ENCODE measurements around the gene PGM2. TPM values are rescaled to one million over a fixed set of nuclear protein-coding genes. Genes with fewer than 3 reads are reported as not detected.
A peak's percentile ranks its signal among the peaks of the same experiment; 100 is the strongest.

PGM2 gene
- total and polyA plus RNA-seq, 7 donors = 7.2 to 42.3 (median 30.0) TPM

DNA sequence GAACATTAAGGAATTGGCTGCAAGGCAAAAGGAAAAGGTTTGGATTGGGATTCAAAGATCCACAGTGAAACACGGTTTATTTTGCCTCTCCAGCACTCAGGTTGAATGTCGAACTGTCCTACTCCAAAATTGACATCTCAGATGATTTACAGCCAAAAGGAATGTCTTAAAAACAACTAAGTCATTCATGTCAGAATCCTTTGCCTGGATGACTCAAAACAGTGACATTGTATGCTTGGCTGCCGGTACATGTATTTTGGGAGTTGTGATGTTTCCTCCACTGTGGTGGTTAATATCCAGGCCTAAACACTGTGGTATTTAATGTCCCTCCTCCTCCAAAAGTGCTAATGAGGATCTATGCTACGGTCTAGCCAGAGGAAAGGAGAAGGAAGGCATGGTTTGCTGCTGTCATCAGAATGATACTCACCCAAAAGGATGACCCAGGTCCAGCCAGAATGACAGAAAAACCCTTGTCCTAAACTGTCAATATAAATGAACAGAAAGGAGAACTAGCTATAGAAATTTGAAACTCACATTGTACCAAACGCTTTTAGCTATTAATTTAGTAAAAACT is 20.9 kb downstream of the PGM2 start:
- intact Hi-C loops (cut with DNase I) = no loop called here
- 71 to 72% methylated on average over 5 of the region's 5 CpGs for WGBS, 2 donors
- TF ChIP-seq EP300 (IDR thresholded peaks at IDR 0.05) (no peak), POLR2A (IDR thresholded peaks at IDR 0.05) (no peak), POLR2AphosphoS5 (IDR thresholded peaks at IDR 0.05) (no peak)
- TF ChIP-seq, protein P1, sequence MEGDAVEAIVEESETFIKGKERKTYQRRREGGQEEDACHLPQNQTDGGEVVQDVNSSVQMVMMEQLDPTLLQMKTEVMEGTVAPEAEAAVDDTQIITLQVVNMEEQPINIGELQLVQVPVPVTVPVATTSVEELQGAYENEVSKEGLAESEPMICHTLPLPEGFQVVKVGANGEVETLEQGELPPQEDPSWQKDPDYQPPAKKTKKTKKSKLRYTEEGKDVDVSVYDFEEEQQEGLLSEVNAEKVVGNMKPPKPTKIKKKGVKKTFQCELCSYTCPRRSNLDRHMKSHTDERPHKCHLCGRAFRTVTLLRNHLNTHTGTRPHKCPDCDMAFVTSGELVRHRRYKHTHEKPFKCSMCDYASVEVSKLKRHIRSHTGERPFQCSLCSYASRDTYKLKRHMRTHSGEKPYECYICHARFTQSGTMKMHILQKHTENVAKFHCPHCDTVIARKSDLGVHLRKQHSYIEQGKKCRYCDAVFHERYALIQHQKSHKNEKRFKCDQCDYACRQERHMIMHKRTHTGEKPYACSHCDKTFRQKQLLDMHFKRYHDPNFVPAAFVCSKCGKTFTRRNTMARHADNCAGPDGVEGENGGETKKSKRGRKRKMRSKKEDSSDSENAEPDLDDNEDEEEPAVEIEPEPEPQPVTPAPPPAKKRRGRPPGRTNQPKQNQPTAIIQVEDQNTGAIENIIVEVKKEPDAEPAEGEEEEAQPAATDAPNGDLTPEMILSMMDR (IDR thresholded peaks at IDR 0.05) = no peak
- no peak for DNase-seq
- H3K9me3 ChIP-seq = no peaks in the 10 kb centered on the region
- peaks cover 14 to 93% (median 26%) of the 10 kb centered on the region in 4 donors for H3K36me3 ChIP-seq
- no peak overlapping the region for H3K27ac ChIP-seq
- no peaks in the 10 kb centered on the region for H3K27me3 ChIP-seq
- no peaks in the 10 kb centered on the region for H3K4me1 ChIP-seq
- H3K4me3 ChIP-seq = no peak overlapping the region

DNA sequence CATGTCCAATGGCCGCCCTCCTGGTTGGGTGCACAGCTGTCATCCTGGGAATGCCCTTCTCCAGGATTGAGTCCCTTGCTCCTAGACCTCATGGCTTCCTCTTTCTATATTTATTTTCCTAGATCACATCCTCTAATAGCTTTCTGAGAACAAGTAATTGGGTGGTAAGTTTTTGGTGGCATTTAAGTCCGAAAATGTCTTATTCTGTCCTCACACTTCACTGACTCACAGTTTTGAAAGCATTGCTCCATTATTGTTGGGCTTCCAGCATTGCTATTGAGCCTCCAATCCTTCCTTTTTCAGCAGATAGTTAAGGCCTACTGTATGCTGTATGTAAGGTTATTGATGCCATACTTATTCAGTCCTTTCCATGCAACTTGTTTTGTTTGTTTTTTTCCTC is 25.9 kb downstream of the PGM2 start:
- intact Hi-C loops (cut with DNase I) = no loop called here
- H3K36me3 ChIP-seq = peaks cover 5 to 92% (median 13%) of the 10 kb centered on the region in 4 donors
- 87% methylated on average over 2 of the region's 2 CpGs for WGBS, 2 donors
- no peak for TF ChIP-seq POLR2AphosphoS5 (IDR thresholded peaks at IDR 0.05)
- no peak for TF ChIP-seq POLR2A (IDR thresholded peaks at IDR 0.05)
- no peak for TF ChIP-seq EP300 (IDR thresholded peaks at IDR 0.05)
- TF ChIP-seq, protein P1 (IDR thresholded peaks at IDR 0.05) = no peak
- H3K4me1 ChIP-seq = no peaks in the 10 kb centered on the region
- H3K27me3 ChIP-seq = no peaks in the 10 kb centered on the region
- DNase-seq = no peak
- H3K9me3 ChIP-seq = no peaks in the 10 kb centered on the region
- H3K4me3 ChIP-seq = no peak overlapping the region
- no peak overlapping the region for H3K27ac ChIP-seq

DNA sequence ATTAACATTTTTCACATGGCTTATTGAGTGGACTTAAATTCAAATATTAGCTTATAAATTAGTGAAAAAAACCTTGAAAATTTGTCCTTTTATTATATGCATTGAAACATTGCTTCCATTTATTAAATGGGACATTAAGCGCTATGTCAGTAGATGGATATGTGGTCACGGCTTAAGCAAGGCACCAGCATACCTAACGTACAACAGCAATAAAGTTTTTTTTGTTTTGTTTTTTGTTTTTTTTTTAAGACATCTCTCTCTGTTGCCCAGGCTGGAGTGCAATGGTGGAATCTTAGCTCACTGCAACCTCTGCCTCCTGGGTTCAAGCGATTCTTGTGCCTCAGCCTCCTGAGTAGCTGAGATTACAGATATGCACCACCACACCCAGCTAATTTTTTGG is 31.6 kb downstream of the PGM2 start:
- TF ChIP-seq EP300 (IDR thresholded peaks at IDR 0.05) (no peak), POLR2AphosphoS5 (IDR thresholded peaks at IDR 0.05) (no peak), POLR2A (IDR thresholded peaks at IDR 0.05) (no peak)
- TF ChIP-seq, protein P1 (IDR thresholded peaks at IDR 0.05) = no peak

DNA sequence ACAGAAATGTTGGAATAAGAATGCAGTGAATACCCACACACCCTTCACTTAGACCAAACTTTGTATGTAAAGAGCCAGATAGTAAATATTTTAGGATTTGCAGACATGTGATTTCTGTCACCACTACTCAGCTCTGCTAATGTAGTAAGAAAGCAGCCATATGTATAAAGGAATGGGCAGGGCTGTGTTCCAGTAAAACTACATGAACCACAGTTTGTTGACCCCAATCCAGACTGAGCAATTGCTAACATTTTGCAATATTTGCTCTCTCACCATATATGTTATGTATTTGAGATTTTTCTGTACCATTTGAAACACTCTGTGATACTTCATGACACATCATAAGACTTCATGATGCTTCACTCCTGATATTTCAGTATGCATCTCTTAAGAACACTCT is 32.4 kb downstream of the PGM2 start:
- Histone ChIP-seq H3K4me3 (no peak overlapping the region), H3K4me1 (peaks cover 0 to 9% (median 0%) of the 10 kb centered on the region in 4 donors), H3K36me3 (peaks cover 0 to 81% (median 10%) of the 10 kb centered on the region in 4 donors), H3K9me3 (no peaks in the 10 kb centered on the region), H3K27me3 (no peaks in the 10 kb centered on the region), H3K27ac (no peak overlapping the region)
- DNase-seq = no peak
- intact Hi-C loops (cut with DNase I) = no loop called here
- TF ChIP-seq POLR2A (IDR thresholded peaks at IDR 0.05) = no peak
- TF ChIP-seq, protein P1 (IDR thresholded peaks at IDR 0.05) = no peak
- TF ChIP-seq EP300 (IDR thresholded peaks at IDR 0.05) = no peak
- TF ChIP-seq POLR2AphosphoS5 (IDR thresholded peaks at IDR 0.05) = no peak

More for the DNA sequence above, 31.6 kb downstream of the PGM2 start:
- Histone ChIP-seq H3K4me1 (peaks cover 0 to 9% (median 0%) of the 10 kb centered on the region in 4 donors), H3K36me3 (peaks cover 0 to 82% (median 7%) of the 10 kb centered on the region in 4 donors), H3K4me3 (no peak overlapping the region), H3K27ac (no peak overlapping the region), H3K27me3 (no peaks in the 10 kb centered on the region), H3K9me3 (no peaks in the 10 kb centered on the region)
- WGBS, 2 donors = 90 to 96% methylated on average over 4 of the region's 4 CpGs
- intact Hi-C loops (cut with DNase I) = no loop called here
- no peak for DNase-seq

DNA sequence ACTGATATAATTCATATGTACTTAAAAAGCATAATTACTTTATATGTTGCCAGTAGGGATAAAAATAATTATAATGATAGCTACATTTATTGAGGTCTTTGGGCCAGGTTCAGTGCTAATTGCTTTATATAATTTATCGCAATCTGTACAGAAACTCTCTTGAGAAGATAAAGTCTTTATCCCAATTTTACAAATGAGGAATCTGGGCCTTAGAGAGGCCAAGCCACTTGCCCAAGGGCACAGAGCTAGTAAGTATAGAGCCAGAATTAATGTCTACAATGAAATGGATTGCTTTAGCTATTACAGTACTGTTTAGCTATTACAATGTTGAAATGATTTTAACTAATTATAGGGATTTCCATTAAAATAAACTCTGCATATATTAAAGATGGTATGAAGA is 33.8 kb downstream of the PGM2 start:
- 97 to 98% methylated on average over 1 of the region's 1 CpG for WGBS, 2 donors
- intact Hi-C loops (cut with DNase I) = no loop called here
- no peak overlapping the region for H3K4me3 ChIP-seq
- no peaks in the 10 kb centered on the region for H3K27me3 ChIP-seq
- H3K36me3 ChIP-seq = peaks cover 0 to 67% (median 9%) of the 10 kb centered on the region in 4 donors
- peaks cover 0 to 16% (median 1%) of the 10 kb centered on the region in 4 donors for H3K4me1 ChIP-seq
- H3K27ac ChIP-seq = peak overlapping the region in 3 of 4 donors; percentile 9 to 20 (median 9)
- TF ChIP-seq POLR2AphosphoS5 (IDR thresholded peaks at IDR 0.05) (no peak), EP300 (IDR thresholded peaks at IDR 0.05) (no peak), POLR2A (IDR thresholded peaks at IDR 0.05) (no peak)
- TF ChIP-seq, protein P1 (IDR thresholded peaks at IDR 0.05) = no peak
- no peaks in the 10 kb centered on the region for H3K9me3 ChIP-seq
- DNase-seq = no peak

All from sigmoid colon (tissue), 7 donors.